ENCODE measurements around the gene MCCC1. TPM values are rescaled to one million over a fixed set of nuclear protein-coding genes. Genes with fewer than 3 reads are reported as not detected.
A peak's percentile ranks its signal among the peaks of the same experiment; 100 is the strongest.

Gene MCCC1
- total RNA-seq, 1 experiment from 2014 or later: 12.6 TPM

DNA sequence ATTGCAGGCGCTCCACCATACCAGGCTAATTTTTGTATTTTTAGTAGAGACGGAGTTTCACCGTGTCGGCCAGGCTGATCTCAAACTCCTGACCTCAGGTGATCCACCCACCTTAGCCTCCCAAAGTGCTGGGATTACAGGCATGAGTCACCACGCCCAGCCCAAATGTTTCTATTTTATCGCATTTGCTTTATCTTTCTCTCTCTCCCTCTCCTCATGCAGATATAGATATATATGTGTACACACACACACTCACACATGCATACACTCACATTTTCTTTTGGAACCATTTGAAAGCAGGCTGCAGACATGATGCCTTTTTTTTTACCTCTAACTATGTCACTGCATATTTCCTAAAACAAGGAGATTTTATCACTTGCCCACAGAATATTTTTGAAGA lies 7.3 kb upstream of the MCCC1 start:
- BruUV-seq (replicated peaks): no TSS peak
- Histone ChIP-seq H3K36me3 (ENCODE audit: control insufficient read depth in 1 of 2, insufficient read depth in 2 of 2, low read length in 2 of 2) (no peaks in the 10 kb centered on the region), H3K4me3 (replicated peaks in 1 of 2; ENCODE audit: low read depth in 1 of 2, low read length in 2 of 2) (0 out of 4 replicates have a peak overlapping the region, but pooled peaks of 1 of the 2 experiments have one; percentile 11), H2AFZ (ENCODE audit: low read depth, low read length, poor library complexity, severe bottlenecking) (peak overlapping the region; percentile 92), H3K79me2 (ENCODE audit: insufficient read depth, low read length) (no peaks in the 10 kb centered on the region), H3K27ac (ENCODE audit: low read depth, low read length) (no peak overlapping the region), H3K9ac (ENCODE audit: low read length) (no peak overlapping the region), H3K4me2 (ENCODE audit: low read length) (peak overlapping the region; percentile 65), H3K27me3 (ENCODE audit: insufficient read depth, low read length) (no peaks in the 10 kb centered on the region), H3K4me1 (ENCODE audit: control insufficient read depth in 1 of 2, insufficient read depth in 2 of 2, low read length in 2 of 2) (peaks cover 4 to 13% of the 10 kb centered on the region in 2 experiments), H3K9me2 (ENCODE audit: insufficient read depth) (no peaks in the 10 kb centered on the region), H3K9me3 (ENCODE audit: control insufficient read depth in 1 of 2, insufficient read depth in 1 of 2, low read depth in 1 of 2, low read length in 2 of 2) (no peaks in the 10 kb centered on the region), H4K20me1 (ENCODE audit: insufficient read depth) (no peaks in the 10 kb centered on the region)
- intact Hi-C loops (cut with micrococcal nuclease): no loop called here
- POLR2A ChIA-PET: no interaction called here
- CTCF ChIA-PET: no interaction called here
- TF ChIP-seq, protein P1, sequence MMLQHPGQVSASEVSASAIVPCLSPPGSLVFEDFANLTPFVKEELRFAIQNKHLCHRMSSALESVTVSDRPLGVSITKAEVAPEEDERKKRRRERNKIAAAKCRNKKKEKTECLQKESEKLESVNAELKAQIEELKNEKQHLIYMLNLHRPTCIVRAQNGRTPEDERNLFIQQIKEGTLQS (IDR thresholded peaks at IDR 0.05): no peak
- no peak for TF ChIP-seq CEBPB (IDR thresholded peaks at IDR 0.05; ENCODE audit: low read depth)
- no peak for TF ChIP-seq YY1 (IDR thresholded peaks at IDR 0.05; ENCODE audit: extremely low read depth, insufficient replicate concordance, low read depth, low read length)
- no peak for TF ChIP-seq TCF7L2 (IDR thresholded peaks at IDR 0.05; ENCODE audit: borderline replicate concordance, extremely low read depth, insufficient read depth, insufficient read length)
- no peak for TF ChIP-seq EZH2phosphoT487 (IDR thresholded peaks at IDR 0.05; ENCODE audit: borderline replicate concordance)
- no peak for TF ChIP-seq FOSL1 (IDR thresholded peaks at IDR 0.05; ENCODE audit: low read depth)
- no peak for TF ChIP-seq ELF1 (IDR thresholded peaks at IDR 0.05; ENCODE audit: borderline replicate concordance, low read depth)
- no peak for TF ChIP-seq ZNF274 (IDR thresholded peaks at IDR 0.05; ENCODE audit: low read depth, low read length)
- TF ChIP-seq, protein P2, sequence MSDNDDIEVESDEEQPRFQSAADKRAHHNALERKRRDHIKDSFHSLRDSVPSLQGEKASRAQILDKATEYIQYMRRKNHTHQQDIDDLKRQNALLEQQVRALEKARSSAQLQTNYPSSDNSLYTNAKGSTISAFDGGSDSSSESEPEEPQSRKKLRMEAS (IDR thresholded peaks at IDR 0.05): no peak
- TF ChIP-seq, protein P3, sequence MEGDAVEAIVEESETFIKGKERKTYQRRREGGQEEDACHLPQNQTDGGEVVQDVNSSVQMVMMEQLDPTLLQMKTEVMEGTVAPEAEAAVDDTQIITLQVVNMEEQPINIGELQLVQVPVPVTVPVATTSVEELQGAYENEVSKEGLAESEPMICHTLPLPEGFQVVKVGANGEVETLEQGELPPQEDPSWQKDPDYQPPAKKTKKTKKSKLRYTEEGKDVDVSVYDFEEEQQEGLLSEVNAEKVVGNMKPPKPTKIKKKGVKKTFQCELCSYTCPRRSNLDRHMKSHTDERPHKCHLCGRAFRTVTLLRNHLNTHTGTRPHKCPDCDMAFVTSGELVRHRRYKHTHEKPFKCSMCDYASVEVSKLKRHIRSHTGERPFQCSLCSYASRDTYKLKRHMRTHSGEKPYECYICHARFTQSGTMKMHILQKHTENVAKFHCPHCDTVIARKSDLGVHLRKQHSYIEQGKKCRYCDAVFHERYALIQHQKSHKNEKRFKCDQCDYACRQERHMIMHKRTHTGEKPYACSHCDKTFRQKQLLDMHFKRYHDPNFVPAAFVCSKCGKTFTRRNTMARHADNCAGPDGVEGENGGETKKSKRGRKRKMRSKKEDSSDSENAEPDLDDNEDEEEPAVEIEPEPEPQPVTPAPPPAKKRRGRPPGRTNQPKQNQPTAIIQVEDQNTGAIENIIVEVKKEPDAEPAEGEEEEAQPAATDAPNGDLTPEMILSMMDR (IDR thresholded peaks at IDR 0.05 in 2 of 3, conservative IDR thresholded peaks at IDR 0.05 in 1 of 3; ENCODE audit: borderline replicate concordance in 1 of 3, insufficient read depth in 1 of 3, low read depth in 2 of 3, low read length in 2 of 3): no peak
- TF ChIP-seq, protein P4, sequence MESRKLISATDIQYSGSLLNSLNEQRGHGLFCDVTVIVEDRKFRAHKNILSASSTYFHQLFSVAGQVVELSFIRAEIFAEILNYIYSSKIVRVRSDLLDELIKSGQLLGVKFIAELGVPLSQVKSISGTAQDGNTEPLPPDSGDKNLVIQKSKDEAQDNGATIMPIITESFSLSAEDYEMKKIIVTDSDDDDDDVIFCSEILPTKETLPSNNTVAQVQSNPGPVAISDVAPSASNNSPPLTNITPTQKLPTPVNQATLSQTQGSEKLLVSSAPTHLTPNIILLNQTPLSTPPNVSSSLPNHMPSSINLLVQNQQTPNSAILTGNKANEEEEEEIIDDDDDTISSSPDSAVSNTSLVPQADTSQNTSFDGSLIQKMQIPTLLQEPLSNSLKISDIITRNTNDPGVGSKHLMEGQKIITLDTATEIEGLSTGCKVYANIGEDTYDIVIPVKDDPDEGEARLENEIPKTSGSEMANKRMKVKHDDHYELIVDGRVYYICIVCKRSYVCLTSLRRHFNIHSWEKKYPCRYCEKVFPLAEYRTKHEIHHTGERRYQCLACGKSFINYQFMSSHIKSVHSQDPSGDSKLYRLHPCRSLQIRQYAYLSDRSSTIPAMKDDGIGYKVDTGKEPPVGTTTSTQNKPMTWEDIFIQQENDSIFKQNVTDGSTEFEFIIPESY (IDR thresholded peaks at IDR 0.05; ENCODE audit: extremely low read depth, insufficient replicate concordance, low read length): no peak
- no peak for TF ChIP-seq REST (IDR thresholded peaks at IDR 0.05; ENCODE audit: low read depth)
- TF ChIP-seq SP1 (IDR thresholded peaks at IDR 0.05; ENCODE audit: low read depth): no peak
- no peak for TF ChIP-seq JUND (IDR thresholded peaks at IDR 0.05)
- no peak for TF ChIP-seq POLR2A (IDR thresholded peaks at IDR 0.05; ENCODE audit: borderline replicate concordance, extremely low read depth, insufficient read depth, insufficient read length)
- RAD21 ChIA-PET (ENCODE audit: low non-redundant PET in 1 of 2, low total read pairs in 2 of 2, uncharacterized antibody in 2 of 2, unreplicated experiment in 2 of 2): no interaction called here
- ATAC-seq (peak; percentile 49), DNase-seq (ENCODE audit: low read depth, low spot score) (no peak)
